ENCODE results near the gene CLEC16A. TPM values are rescaled to one million over a fixed set of nuclear protein-coding genes. Genes with fewer than 3 reads are reported as not detected.
A peak's percentile ranks its signal among the peaks of the same experiment; 100 is the strongest.

CLEC16A gene
- total RNA-seq, 4 donors from 2014 or later, result 7.6 to 65.6 (median 28.0) TPM

GRCh38 chr16:11121914-11122692 is 177.7 kb downstream of the CLEC16A start:
- DNase-seq, result no peak
- Histone ChIP-seq H3K9me3 (no peaks in the 10 kb centered on the region), H3K27me3 (no peaks in the 10 kb centered on the region), H3K27ac (peak overlapping the region in 1 of 2 donors; percentile 43), H3K36me3 (no peaks in the 10 kb centered on the region), H3K4me1 (no peaks in the 10 kb centered on the region), H3K4me3 (no peak overlapping the region)
- TF ChIP-seq POLR2A (IDR thresholded peaks at IDR 0.05) (no peak), CTCF (IDR thresholded peaks at IDR 0.05) (no peak)
- intact Hi-C loops (cut with DNase I; ENCODE audit: low total_unique reads), result no loop called here

- no peak overlapping the region for H3K27ac ChIP-seq
- no peaks in the 10 kb centered on the region for H3K9me3 ChIP-seq
- no peak for TF ChIP-seq CTCF (IDR thresholded peaks at IDR 0.05)
- TF ChIP-seq POLR2A (IDR thresholded peaks at IDR 0.05), result no peak
- DNase-seq, result no peak
- intact Hi-C loops (cut with DNase I; ENCODE audit: low total_unique reads), result no loop called here
- H3K27me3 ChIP-seq, result no peaks in the 10 kb centered on the region
- peaks cover 0 to 5% of the 10 kb centered on the region in 2 donors for H3K4me1 ChIP-seq
- H3K36me3 ChIP-seq, result no peaks in the 10 kb centered on the region
- H3K4me3 ChIP-seq, result no peak overlapping the region
Observed at GRCh38 chr16:11123666-11124065, 179.3 kb downstream of the CLEC16A start.

GRCh38 chr16:11125936-11126335 is 181.6 kb downstream of the CLEC16A start:
- intact Hi-C loops (cut with DNase I; ENCODE audit: low total_unique reads), result no loop called here

GRCh38 chr16:11126399-11127054 is 182.2 kb downstream of the CLEC16A start:
- intact Hi-C loops (cut with DNase I; ENCODE audit: low total_unique reads), result no loop called here
- Histone ChIP-seq H3K4me1 (peaks cover 0 to 21% of the 10 kb centered on the region in 2 donors), H3K9me3 (no peaks in the 10 kb centered on the region), H3K27me3 (no peaks in the 10 kb centered on the region), H3K27ac (no peak overlapping the region), H3K36me3 (no peaks in the 10 kb centered on the region), H3K4me3 (no peak overlapping the region)
- DNase-seq, result no peak
- TF ChIP-seq POLR2A (IDR thresholded peaks at IDR 0.05), result no peak
- no peak for TF ChIP-seq CTCF (IDR thresholded peaks at IDR 0.05)

More at GRCh38 chr16:11125936-11126335, 181.6 kb downstream of the CLEC16A start:
- H3K36me3 ChIP-seq, result no peaks in the 10 kb centered on the region
- no peaks in the 10 kb centered on the region for H3K9me3 ChIP-seq
- H3K4me1 ChIP-seq, result peaks cover 0 to 15% of the 10 kb centered on the region in 2 donors
- TF ChIP-seq POLR2A (IDR thresholded peaks at IDR 0.05) (no peak), CTCF (IDR thresholded peaks at IDR 0.05) (no peak)
- DNase-seq, result no peak
- H3K27me3 ChIP-seq, result no peaks in the 10 kb centered on the region
- no peak overlapping the region for H3K27ac ChIP-seq
- no peak overlapping the region for H3K4me3 ChIP-seq

- intact Hi-C loops (cut with DNase I; ENCODE audit: low total_unique reads), result no loop called here
- Histone ChIP-seq H3K27ac (peak overlapping the region; percentile 80 to 84), H3K27me3 (no peaks in the 10 kb centered on the region), H3K9me3 (no peaks in the 10 kb centered on the region), H3K4me1 (peaks cover 0 to 30% of the 10 kb centered on the region in 2 donors), H3K4me3 (no peak overlapping the region), H3K36me3 (no peaks in the 10 kb centered on the region)
- no peak for TF ChIP-seq CTCF (IDR thresholded peaks at IDR 0.05)
- TF ChIP-seq POLR2A (IDR thresholded peaks at IDR 0.05), result no peak
- no peak for DNase-seq
Observed at GRCh38 chr16:11127610-11128195, 183.3 kb downstream of the CLEC16A start.
